ENCODE data around the gene PHYHD1.

DNA sequence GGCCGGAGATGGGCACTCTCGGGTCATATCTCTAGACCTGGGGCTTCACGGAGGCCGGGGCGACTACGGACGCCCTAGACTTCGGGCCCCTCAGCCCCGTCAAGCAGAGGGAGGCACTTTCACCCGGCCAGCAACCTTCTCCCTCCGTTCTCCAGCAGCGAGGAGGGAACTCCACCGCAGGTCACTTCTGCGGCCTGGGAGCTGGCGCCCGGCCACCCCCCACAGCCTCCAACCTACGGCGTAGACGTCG lies 26.4 kb downstream of the PHYHD1 start:
- TF ChIP-seq, protein P1, sequence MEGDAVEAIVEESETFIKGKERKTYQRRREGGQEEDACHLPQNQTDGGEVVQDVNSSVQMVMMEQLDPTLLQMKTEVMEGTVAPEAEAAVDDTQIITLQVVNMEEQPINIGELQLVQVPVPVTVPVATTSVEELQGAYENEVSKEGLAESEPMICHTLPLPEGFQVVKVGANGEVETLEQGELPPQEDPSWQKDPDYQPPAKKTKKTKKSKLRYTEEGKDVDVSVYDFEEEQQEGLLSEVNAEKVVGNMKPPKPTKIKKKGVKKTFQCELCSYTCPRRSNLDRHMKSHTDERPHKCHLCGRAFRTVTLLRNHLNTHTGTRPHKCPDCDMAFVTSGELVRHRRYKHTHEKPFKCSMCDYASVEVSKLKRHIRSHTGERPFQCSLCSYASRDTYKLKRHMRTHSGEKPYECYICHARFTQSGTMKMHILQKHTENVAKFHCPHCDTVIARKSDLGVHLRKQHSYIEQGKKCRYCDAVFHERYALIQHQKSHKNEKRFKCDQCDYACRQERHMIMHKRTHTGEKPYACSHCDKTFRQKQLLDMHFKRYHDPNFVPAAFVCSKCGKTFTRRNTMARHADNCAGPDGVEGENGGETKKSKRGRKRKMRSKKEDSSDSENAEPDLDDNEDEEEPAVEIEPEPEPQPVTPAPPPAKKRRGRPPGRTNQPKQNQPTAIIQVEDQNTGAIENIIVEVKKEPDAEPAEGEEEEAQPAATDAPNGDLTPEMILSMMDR (IDR thresholded peaks at IDR 0.05) = no peak
- no peak for TF ChIP-seq EP300 (IDR thresholded peaks at IDR 0.05)
- TF ChIP-seq POLR2A (IDR thresholded peaks at IDR 0.05) = no peak

Measured in tibial nerve (tissue), 4 donors.